GM12892 (cell line): ENCODE data around the gene STARD10.

Experiments
- POLR2A ChIP-seq: IDR thresholded peaks from 2 replicates; pipeline ENCODE4 v1.6.1; 2011; ENCODE audit warnings: low read depth, low read length, control low read depth
- POLR2AphosphoS5 ChIP-seq: IDR thresholded peaks from 2 replicates; pipeline ENCODE4 v1.6.1; 2011; ENCODE audit warnings: low read depth, low read length, control low read depth
- TAF1 ChIP-seq: IDR thresholded peaks from 2 replicates; pipeline ENCODE4 v1.6.1; 2011; ENCODE audit warnings: low read depth, mild to moderate bottlenecking, control low read depth, low read length, borderline replicate concordance

DNA sequence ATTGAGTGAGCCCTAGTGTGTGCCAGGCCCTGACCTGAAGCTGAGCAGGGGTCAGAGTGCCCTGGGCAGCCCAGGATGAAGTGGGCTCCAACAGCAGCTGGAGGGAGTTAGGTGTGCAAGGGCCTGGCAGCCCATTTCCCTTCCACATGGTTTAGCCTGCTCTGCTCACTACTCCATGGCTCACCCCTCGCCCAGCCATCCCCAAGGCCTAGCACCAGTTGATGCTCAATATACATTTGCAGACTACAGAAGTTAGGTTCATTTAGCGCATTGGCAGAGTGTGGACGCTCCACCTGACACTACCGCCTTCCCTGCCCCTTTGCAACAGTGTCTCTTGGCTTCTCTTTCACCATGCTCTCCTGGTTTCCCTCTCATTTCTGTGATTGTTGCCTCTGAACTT lies 24.1 kb upstream of the STARD10 start:
- no peak for TF ChIP-seq TAF1
- no peak for TF ChIP-seq POLR2AphosphoS5
- TF ChIP-seq POLR2A, result no peak
